Heart left ventricle (tissue), 13 donors: ENCODE measurements around the gene SUSD1.

ENCODE experiments used
- CTCF ChIP-seq, 12 donors: fragments of 200-600 bp; sonication (generic) in 4 of 12; IDR thresholded peaks; one replicate each; pipeline versions ENCODE4 v1.5.0 to v1.8.0; 2018 to 2022; ENCODE audit warnings: antibody characterized with exemption in 12 of 12, mild to moderate bottlenecking in 5 of 12
- POLR2A ChIP-seq, 2 donors: fragments of 450-650 bp; IDR thresholded peaks; one replicate each; pipeline ENCODE4 v1.6.1; 2017; ENCODE audit warnings: antibody characterized with exemption in 2 of 2, mild to moderate bottlenecking in 2 of 2, moderate library complexity in 2 of 2
- donor health status: ischemic (EF 13 %, LVEDD 7.1; RV severe dilation, severe dysfunction).
- donor health status: DM: no; HTN: yes; CAD: no.
- donor health status: DM: no; HTN: no; CAD: no.
- donor health status: ischemic (EF 25% LVEDD 6.9; RV normal size, moderate dysfunction).
- donor health status: ischemic (EF 25% LVEDD 5.7; RV mildly dilated, moderate dysfunction).
- donor health status: ischemic (EF 35%, LVEDD 5.7; RV mildly dilated, moderate dysfunction).
- donor health status: nonischemic (EF 11% LVEDD 7.7; RV severe dilation, severe dysfunction).
- donor health status: DM: yes; HTN: yes; CAD: no.
- donor health status: PGD.
- donor health status: ischemic (EF 29% LVEDD 5.4; RV normal size, mild dysfunction).
- donor health status: nonischemic (EF 23%, LVEDD 6.1; RV moderate dilation, normal function).

- TF ChIP-seq CTCF (IDR thresholded peaks at IDR 0.05) (no peak), POLR2A (IDR thresholded peaks at IDR 0.05) (no peak)
Observed at GRCh38 chr9:112194969-112195431, 19.9 kb upstream of the SUSD1 start.
